ENCODE results near the gene C1QL1.

DNA sequence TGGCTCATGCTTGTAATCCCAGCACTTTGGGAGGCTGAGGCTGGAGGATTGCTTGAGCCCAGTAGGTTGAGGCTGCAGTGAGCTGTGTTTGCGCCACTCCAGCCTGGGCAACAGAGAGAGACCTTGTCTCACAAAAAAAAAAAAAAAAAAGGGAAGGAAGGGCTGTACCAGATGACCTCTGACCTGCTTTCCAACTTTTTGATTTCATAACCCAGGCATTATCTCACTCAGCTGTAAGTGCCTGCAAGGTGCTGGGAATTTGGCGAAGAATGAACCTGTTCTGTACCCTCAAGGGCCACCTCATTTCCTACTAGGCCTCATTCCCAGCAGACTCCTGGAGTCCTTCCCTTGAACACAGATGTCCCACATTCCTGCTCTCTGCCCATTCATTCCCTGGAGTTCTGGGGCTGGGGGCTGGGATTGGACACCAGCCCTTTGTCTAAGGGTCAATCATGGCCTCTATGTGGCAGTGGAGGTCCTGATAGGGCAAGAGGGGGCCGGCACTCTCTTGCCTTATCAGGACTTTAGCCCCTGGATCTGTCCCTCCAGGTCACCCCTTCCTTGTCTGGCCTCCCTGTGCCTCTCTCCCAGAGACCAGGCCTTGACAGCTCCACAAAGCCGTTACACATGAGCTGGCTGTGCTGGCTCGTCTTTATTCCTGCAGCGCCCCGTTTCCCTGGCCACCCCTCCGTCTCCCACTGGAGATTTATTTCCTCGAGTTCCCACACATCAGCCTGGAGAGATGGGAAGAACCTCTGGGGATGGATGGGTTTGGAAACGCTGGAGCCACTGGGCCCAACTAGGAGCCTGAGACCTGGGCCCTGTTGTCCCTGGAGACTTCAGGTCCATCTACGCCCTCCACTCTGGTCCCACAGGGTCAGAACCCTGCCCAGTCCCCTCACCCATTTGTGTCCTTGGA is 52.0 kb downstream of the C1QL1 start:
- no peak for TF ChIP-seq RAD21 (conservative IDR thresholded peaks at IDR 0.05)
- TF ChIP-seq, protein P1, sequence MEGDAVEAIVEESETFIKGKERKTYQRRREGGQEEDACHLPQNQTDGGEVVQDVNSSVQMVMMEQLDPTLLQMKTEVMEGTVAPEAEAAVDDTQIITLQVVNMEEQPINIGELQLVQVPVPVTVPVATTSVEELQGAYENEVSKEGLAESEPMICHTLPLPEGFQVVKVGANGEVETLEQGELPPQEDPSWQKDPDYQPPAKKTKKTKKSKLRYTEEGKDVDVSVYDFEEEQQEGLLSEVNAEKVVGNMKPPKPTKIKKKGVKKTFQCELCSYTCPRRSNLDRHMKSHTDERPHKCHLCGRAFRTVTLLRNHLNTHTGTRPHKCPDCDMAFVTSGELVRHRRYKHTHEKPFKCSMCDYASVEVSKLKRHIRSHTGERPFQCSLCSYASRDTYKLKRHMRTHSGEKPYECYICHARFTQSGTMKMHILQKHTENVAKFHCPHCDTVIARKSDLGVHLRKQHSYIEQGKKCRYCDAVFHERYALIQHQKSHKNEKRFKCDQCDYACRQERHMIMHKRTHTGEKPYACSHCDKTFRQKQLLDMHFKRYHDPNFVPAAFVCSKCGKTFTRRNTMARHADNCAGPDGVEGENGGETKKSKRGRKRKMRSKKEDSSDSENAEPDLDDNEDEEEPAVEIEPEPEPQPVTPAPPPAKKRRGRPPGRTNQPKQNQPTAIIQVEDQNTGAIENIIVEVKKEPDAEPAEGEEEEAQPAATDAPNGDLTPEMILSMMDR (IDR thresholded peaks at IDR 0.05; ENCODE audit: poor library complexity, severe bottlenecking): no peak
- TF ChIP-seq, protein P2, sequence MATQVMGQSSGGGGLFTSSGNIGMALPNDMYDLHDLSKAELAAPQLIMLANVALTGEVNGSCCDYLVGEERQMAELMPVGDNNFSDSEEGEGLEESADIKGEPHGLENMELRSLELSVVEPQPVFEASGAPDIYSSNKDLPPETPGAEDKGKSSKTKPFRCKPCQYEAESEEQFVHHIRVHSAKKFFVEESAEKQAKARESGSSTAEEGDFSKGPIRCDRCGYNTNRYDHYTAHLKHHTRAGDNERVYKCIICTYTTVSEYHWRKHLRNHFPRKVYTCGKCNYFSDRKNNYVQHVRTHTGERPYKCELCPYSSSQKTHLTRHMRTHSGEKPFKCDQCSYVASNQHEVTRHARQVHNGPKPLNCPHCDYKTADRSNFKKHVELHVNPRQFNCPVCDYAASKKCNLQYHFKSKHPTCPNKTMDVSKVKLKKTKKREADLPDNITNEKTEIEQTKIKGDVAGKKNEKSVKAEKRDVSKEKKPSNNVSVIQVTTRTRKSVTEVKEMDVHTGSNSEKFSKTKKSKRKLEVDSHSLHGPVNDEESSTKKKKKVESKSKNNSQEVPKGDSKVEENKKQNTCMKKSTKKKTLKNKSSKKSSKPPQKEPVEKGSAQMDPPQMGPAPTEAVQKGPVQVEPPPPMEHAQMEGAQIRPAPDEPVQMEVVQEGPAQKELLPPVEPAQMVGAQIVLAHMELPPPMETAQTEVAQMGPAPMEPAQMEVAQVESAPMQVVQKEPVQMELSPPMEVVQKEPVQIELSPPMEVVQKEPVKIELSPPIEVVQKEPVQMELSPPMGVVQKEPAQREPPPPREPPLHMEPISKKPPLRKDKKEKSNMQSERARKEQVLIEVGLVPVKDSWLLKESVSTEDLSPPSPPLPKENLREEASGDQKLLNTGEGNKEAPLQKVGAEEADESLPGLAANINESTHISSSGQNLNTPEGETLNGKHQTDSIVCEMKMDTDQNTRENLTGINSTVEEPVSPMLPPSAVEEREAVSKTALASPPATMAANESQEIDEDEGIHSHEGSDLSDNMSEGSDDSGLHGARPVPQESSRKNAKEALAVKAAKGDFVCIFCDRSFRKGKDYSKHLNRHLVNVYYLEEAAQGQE (IDR thresholded peaks at IDR 0.05; ENCODE audit: borderline replicate concordance): no peak
- TF ChIP-seq EZH2 (IDR thresholded peaks at IDR 0.05; ENCODE audit: borderline replicate concordance, insufficient read depth, low read length, poor library complexity, severe bottlenecking): no peak
- TF ChIP-seq MXI1 (conservative IDR thresholded peaks at IDR 0.05; ENCODE audit: poor library complexity, severe bottlenecking): no peak

Data from neural cell (in vitro differentiated cells).